Hematopoietic multipotent progenitor cell (in vitro differentiated cells): ENCODE data around the gene HIVEP3. TPM values are rescaled to one million over a fixed set of nuclear protein-coding genes. Genes with fewer than 3 reads are reported as not detected.

Experiments used
- DNase-seq, 3 donors: peaks; one replicate each; pipeline ENCODE4 v3.0.0-alpha.2; 2011 to 2015; ENCODE audit warnings: low read depth in 2 of 3, low spot score in 2 of 3
- total RNA-seq: library from RNA; depleted of rRNA; stranded (reverse); fragments of >200 nt; gene quantifications from one replicate; pipeline ENCODE4 v1.2.3, GENCODE V29; 2012

The HIVEP3 gene
- total RNA-seq, 1 donor: 4.6 TPM

DNA sequence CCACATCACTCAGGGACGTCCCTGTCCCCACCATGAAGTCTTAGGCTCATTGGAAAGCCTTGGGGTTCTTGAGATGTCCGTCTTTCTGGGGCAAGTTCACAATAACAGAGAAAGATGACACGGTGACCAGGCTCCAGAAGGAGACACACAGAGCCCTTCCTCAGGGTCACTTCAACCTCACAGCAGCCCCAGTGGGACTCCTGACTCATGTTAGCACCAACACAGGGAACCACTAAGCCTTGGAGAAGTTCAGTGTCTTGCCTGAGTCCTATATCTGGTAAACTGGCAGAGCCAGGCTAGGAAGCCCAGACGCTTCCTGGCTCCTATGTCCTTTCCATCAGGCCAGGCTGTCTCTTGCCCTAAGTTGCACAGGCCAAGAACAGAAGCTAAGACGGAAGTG is 199.1 kb downstream of the HIVEP3 start:
- no peak for DNase-seq

DNA sequence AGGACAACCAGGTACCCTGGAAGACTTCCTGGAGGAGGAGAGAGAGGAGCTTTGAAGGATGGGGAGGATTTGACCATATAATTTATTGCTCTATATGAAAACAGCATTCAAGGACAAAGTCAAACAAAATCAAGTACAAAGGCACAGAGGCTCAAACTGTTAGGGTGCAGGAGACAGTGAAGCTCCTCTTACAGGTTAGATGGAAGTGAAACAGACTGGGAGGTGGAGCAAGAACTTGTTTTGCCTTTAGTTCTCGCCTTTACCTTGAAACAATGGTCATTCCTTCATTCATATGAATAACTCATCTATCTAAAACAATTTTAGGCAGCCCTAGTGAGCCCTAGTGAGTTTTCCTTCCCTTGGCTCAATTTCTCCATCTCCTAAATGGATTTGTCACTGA is 199.6 kb downstream of the HIVEP3 start:
- DNase-seq: no peak

DNA sequence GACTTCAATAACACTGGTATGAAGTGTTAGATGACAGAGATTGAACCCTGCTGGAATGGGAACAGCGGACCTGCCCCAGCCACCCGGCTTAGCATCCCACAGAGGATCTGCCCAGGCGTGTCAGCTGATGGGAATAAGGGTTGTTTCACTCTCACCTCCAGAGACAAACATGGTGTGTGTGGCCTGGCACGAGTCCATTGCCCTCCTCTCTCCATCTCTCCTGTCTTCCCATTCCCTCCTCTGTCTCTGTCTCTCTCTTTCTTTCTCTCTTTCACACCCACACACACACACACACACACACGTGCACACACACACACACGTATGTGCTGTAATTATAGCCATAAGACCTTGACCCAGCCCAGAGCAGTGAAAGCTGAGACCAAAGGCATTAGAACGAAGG is 200.2 kb downstream of the HIVEP3 start:
- no peak for DNase-seq

DNA sequence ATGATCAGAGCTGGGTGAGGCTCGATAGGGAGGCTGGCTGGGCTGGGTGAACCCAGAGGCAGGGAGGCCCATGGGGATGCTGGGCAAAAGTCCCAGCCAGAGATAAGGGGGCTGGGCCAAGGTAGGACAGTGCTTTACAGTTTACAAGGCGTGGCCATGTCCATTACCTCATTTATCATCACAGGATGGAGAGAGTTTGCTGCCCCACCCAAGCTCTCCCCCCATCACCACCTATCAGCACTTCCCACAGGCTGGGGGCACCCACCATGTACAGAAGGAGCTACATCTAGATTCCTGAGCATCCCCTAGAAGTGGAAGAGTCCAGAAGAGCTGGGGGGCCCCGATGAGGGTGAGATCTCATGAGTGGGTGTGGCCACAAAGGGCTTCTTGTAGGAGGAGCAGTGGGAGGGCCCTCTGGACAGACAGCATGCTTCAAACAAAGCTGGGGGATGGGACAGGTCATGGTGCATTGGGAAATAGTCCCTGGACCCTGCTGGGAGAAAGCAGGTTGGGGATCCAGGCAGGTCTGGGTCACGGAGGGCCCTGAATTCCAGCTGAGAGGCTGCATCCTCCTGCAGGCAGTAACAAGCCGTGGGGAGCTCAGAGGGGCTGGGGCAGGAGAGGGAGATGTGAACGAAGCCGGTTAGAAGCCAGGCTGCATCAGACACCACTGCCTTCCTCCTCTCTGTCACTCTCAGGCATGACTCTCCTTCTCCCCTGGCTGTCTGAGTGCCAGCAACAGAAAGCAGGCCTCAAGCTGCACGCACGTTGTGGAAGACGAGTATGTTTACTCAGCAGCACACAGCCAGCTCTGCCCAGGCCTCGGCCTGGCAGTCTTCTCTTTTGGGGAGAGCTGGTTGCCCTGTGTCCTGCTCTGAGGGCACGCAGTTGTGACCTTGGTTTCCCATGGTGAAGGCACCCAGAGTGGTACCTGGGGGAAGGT is 202.3 kb downstream of the HIVEP3 start:
- DNase-seq: no peak

DNA sequence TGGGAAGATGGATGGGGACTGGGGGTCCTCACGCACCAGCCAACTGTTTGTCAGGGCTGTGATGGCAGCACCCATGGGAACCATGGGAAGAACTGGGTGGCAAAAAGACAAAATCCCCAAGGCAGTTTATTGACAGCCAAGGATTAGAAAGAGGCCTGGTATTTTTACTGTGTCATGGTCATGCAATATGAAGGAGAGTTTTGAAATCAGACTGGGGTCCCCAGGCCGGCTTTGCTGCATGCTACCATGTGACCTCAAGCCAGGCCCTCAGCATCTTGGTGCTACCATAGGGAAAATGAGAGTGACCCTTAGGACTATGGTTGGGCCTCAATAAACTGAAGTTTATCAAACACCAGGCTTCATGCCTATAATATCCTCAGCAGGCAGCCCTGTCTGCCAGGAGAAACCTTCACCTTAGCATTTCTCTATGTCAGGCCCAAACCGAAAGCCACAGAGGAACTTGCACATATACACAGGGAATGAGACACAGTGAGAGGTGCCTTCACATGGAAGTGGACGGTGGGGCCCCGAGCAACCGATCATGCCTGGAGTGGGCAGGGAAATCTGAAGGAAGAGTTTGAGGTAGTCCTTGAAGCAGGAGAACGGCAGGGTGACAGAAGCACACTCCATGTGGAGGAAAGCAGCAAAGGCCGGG is 203.2 kb downstream of the HIVEP3 start:
- no peak for DNase-seq

DNA sequence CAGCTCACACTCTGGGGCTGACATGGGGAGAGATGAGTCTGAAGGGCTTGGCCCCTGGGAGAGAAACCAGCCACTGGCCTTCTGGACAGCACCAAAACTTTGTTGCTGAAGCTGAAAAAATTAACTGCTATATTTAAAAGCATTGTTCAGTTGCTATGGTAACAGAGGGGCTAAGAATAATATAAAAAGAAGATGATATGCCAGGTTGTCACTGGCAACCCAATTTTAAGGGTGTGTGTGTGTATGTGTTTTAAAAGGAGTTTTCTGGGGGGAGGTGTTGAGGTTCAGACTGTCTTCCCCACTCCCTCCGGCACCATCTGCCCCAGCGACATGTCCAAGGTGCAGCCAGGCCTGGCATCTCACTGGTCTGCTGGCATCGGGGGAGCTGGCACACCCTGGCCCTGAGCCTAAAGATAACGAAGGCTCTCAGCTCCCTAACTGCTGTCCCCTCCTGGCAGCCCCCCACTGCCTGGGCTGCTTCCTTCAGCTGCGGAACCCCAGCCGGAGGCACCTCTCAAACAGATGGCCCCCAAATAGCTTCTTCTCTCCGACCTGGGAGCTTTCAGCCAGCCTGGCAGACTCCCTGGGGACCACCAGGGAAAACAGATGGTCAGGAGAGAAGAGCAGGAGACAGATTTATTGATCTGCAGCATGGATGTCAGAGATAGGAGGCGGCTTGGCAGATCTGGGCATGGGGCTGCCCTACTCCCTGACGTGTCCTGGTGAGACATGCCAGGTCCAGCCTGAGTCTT is 203.9 kb downstream of the HIVEP3 start:
- DNase-seq: no peak

DNA sequence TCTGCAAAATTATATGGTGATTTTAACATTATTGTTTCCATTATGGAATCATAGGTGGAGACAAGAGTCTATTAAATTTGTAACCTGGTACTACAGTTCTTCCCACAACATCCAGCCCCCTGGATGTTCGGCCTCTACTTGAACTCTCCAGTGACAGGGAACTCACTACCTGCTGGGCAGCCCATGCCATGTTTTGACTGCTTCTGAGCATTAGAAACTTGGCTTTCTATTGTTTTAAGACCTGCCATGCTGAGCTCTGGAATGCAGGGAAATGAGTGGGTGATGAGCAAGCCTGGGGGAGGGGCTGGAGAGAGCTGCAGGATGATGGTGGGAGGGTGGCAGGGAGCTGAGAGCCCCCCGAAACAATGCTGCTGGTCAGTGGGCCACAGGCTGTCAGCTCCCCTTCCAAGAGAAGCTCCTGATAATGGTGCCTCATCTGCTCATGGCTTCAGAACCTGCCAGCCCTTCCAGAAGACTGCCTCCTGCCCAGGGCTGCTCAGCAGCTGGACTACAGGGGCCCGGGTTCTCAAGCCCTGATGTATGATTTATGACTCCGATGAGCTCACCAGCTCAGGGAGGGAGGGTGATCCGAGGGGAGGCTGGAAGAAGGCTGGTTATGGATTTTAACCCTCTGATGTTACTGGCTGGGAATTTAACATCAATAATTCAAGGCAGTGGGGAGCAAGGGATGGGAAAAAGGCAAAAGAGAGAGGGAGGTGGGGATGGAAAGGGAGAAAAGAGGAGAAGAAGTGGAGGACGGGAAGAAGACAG is 205.0 kb downstream of the HIVEP3 start:
- DNase-seq: no peak

DNA sequence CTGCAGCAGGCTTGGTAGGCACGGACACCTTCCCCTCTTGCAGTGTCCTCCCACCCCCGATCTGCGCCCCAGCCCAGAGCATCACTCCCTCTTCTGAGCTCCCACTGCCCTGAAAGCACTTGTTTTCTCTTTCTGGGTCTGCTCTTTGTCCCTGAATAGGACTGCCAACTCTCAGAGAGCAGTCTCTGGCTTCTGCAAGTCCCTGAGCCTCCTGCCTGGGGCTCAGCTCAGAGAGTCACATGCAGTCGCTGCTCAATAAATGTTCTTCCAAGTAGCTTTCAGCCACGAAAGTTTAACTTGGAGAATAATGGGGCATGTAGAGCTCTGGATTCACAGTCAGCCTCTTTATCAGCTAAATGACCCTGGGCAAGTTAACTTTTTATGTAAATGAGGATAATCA is 205.6 kb downstream of the HIVEP3 start:
- DNase-seq: no peak

DNA sequence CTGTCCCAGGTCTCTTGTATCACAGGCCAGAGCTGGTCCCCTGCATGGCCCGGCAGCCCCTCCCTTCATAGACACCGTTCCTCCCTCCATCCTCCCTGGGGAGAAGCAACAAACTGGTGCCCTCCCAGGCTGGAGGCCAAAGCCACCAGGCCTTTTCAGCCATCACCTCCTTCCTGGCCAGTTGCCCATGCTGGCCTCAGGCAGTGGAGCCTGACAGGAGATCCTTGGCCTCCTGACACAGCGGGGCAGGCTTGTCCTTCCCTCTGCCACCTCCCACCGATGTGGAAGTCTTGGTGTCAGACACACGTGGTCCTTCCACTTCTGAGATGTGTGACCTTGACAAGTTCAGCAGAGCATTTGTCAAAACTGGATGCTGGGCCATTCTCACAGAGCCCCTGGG is 206.0 kb downstream of the HIVEP3 start:
- DNase-seq: no peak

DNA sequence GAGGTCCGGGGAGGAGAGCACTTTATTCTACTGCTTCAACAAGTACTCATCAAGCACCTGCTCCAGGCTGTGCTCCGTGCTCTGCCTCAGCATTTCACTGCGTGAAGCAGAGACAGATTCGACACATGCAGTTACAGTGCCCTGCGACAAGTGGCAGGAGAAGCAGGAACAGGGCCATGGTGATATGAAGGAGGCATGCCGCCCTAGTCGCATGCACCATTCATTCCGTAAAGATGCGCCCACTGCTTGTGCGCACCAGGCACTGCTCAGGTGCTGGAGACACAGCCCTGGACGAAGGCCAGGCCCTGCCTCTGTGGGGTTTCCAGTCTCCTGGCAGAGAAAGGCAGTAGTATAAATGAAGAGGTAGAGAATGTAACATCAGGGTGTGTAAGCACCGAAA is 206.6 kb downstream of the HIVEP3 start:
- DNase-seq: no peak

DNA sequence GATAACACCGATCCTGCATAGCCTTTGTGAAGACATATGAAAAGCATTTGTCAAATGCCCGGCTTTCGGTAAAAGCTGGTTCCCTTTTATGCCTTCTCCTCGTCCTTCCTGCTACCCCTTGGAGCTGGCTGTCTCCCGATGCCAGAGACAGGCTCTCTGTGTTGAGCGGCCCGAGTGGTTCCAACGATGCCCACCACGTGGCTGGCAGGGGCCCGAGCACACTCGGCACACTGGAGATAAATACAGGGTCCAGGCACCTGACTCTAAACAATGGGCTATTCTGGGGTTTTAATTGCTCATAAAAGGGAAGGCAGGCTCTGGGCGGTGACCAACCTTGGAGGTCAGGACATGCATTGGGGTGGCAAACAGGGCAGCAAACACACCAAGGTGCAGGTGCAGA is 207.1 kb downstream of the HIVEP3 start:
- DNase-seq: no peak

DNA sequence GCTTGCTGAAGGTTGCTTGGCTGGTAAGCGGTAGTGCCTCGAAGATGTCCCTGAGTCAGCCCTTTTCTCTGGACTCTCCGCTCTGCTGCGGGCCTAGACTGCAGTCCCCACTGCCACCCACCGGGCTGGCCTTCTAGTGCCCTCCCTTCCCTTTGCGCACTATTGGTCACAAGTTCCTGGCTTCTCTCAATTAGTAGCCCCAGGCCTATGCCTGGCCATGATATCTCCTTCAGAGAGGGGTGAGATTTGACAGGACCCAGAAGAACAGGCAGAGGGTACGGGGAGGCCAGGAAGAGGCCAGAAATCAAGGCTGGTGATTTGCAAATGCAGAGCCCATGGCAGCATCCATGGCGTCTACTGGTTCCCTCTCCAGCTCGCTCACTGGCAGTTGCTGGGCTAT is 207.7 kb downstream of the HIVEP3 start:
- DNase-seq: no peak

DNA sequence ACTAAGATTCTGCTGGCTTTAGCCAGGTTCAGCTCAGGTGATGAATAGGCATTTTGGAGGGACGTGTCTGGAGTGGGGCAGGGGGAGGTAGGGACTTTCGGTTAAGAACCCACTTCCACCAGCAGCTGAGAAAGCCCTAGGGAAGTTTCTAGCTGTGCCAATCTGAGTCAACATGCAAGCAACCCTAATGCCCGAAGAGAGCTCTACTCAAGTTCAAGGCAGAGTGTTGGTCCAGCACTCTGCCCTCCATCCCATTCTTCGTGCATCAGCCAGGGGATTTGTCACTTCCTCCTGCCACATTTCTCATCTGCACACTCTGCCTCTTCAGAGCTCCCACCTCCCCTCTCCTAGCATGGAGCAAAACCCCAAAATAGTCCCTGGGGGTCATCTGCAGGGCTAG is 208.8 kb downstream of the HIVEP3 start:
- no peak for DNase-seq

DNA sequence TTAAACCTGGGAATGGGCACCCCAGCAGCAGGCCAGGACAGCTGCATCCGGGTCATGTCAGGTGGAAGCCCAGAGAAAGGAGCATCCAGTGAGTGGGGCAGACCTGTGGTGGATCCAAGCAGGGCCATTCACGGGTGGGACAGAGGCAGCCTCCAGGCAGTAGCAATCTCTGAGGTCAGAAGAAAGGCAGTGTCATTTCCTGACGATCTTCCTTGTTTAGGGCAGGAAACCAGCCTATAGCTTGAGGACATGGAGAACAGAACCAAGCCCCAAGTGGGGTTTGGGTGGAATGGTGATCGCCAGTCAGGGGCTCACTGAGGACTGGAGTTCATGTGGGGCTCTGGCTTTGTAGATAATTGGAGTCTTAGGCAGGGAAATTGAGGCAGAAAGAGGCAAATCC is 209.4 kb downstream of the HIVEP3 start:
- DNase-seq: no peak

DNA sequence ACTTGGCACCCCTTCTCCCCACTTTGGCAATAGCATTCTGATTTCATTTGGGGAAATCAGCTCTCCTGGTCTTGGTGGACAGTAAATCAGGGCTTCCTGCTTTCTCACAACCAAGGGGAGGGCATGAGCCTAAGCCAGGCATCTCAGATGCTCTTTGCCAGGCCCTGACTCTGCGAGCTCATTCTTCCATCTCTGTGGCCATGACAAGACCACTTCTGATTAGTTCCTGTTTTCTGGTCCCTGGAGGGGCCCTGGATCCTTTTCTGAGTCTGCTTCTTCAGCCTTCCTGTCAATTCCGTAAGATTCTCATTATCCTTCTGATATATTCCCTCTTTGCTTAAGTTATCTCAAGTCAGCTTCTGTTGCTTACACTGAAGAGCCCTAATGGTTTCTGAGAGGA is 210.4 kb downstream of the HIVEP3 start:
- DNase-seq: peak in 1 of 3 donors; percentile 31

DNA sequence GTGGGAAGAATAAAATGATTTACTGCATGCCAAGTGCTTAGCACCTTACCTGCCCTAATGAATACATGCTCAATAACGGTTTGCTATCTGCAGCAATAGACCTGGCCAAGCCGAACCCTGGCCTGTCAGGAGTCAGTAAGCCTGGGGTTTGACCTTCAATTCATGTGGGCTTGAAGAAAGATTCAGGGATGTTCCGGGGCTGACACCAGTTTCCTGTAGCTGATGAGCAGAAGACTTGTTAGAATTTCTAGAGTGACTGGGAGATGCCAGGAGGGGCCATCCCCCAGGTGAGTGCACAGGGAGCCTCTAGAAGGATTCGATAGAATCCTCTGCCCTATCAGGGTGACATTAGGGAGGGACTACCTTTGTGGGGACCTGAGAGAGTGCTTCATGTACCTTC is 210.9 kb downstream of the HIVEP3 start:
- DNase-seq: no peak

DNA sequence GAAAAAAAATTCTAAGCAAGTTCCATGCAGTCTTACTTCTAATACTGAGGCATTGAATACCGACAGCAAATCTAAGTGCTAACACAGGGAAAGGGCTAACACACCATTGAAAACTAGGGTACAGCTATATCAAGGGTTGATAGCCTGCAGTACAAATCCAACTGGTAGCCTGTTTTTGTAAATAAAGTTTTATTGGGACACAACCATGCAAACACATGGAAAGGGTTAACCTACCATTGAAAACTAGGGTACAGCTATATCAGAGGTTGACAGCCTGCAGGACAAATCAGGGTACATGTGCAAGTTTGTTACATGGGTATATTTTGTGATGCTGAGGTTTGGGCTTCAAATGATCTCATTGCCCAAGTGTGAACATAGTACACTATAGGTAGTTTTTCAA is 212.9 kb downstream of the HIVEP3 start:
- no peak for DNase-seq

DNA sequence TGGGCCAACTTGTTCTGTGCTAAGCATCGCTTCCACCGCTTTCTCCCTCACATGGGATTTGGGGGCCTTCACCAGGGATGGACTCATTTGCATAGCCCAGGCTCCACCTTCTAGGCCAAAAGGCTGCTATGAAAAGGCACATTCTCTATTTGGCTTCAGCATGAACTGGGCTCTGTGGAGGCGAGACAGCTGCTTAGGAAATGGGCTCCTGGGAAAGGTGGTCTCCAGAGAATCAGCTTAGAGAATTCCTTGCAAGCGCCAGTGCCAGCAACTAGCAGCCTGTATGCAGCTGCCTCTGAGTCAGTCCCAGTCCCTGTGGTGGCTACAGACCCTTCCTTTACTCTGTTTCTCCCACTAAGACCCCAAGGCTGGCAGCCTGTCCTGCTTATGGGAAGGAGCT is 214.5 kb downstream of the HIVEP3 start:
- DNase-seq: no peak

DNA sequence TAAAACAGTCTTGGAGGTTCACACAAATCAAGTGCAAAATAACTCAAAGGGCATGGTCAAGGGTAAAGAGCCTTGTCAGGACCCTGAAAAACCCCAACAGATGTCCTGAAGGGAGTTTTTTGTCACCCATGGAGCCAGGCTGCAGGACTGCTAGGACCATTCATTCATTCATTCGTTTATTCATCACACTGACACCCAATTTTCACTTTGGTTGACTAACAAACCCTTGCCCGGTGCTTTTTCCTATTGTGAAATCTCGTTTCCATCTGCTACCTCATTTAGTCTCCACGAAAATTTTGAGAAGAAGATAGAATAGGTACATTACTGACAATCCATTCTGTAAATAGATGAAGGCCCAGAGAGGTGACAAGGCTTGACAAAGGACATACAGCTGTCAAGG is 216.0 kb downstream of the HIVEP3 start:
- no peak for DNase-seq

DNA sequence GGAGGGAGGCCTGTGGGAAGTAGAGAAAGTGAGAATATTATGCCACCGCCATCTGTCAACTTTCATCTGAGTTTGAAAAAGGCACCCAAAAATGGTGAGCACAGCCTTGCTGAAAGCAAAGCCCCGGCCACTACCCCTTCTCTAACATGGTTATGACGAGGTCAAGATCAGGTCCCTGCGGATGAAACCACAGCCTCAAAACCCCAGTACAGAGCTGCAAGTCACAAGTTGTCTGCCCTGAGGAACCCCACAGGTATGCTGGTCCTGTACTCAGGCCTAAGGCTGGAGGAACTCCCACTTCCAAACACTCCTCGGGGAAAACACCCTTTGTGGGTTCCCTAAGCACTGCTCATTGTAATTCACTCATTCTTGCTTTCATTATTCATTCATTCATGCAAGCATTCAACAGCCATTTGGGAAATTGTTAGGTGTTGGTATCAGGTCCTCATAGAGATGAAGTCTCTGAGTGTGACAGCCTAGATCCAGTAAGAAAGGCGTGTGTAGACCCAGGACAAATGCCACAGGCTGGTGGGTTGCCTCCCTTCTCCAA is 217.7 kb downstream of the HIVEP3 start:
- DNase-seq: no peak
